Activated CD4-positive, alpha-beta T cell treated with anti-CD3 and anti-CD28 coated beads, Interleukin-2, amount 10 ng/mL, durations not matched to agents 24 days and 14 days (primary cell): ENCODE results near the gene RBMS1. TPM values are rescaled to one million over a fixed set of nuclear protein-coding genes. Genes with fewer than 3 reads are reported as not detected.

Experiments
- DNase-seq: peaks from one replicate; pipeline ENCODE4 v3.0.0; 2022
- H3K27ac Mint-ChIP-seq: one replicate; pipeline ENCODE4 v1.8.0; 2022; ENCODE audit warnings: mild to moderate bottlenecking, mixed read lengths
- H3K27me3 Mint-ChIP-seq: one replicate; pipeline ENCODE4 v1.8.0; 2022; ENCODE audit warnings: mixed read lengths
- H3K36me3 Mint-ChIP-seq: one replicate; pipeline ENCODE4 v1.8.0; 2022; ENCODE audit warnings: low read depth, mild to moderate bottlenecking, mixed read lengths
- H3K4me1 Mint-ChIP-seq: one replicate; pipeline ENCODE4 v1.8.0; 2021; ENCODE audit warnings: mixed read lengths
- H3K4me3 Mint-ChIP-seq: one replicate; pipeline ENCODE4 v1.8.0; 2022; ENCODE audit warnings: mild to moderate bottlenecking, moderate library complexity, mixed read lengths
- H3K9me3 Mint-ChIP-seq: one replicate; pipeline ENCODE4 v1.8.0; 2021; ENCODE audit warnings: mixed read lengths
- intact Hi-C: fragments of 100-400 bp; cut with micrococcal nuclease; formaldehyde crosslinking; loops from one replicate; pipeline ENCODE4 v1.15.1; 2023
- total RNA-seq: library from RNA; stranded (reverse); gene quantifications from 2 replicates; pipeline ENCODE4 v1.2.3, GENCODE V29; 2022

The RBMS1 gene
- total RNA-seq, 1 donor from 2014 or later, result 35.2 TPM

DNA sequence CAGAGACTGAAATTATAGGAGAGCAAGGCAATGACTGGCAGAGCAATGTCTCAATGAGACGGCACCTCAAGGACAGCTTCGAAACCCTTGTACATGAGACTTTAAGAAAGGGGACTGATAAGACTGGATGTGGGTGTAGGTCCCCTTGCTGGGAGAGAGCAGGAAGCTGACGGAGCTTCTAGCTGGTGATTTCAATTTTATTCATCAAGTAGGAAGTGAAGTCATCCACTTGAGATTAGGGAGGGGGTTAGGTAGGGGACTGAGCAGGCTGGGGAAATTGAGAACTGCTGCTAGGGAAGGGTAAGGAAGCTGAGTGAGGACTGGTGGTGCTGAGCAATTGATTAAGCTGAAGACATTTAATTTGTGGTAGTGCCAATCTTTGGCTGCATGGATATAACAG is 194.1 kb downstream of the RBMS1 start:
- H3K9me3 Mint-ChIP-seq, result no peaks in the 10 kb centered on the region
- no peaks in the 10 kb centered on the region for H3K27me3 Mint-ChIP-seq
- intact Hi-C loops, result loop anchor here (5.0 kb wide), 1 partner anchor 402 kb away; no protein-coding TSS in a partner anchor
- peak overlapping the region; percentile 45 for H3K27ac Mint-ChIP-seq
- DNase-seq, result no peak
- H3K4me1 Mint-ChIP-seq, result peaks cover 58% of the 10 kb centered on the region
- H3K4me3 Mint-ChIP-seq, result no peak overlapping the region
- peaks cover 68% of the 10 kb centered on the region for H3K36me3 Mint-ChIP-seq

DNA sequence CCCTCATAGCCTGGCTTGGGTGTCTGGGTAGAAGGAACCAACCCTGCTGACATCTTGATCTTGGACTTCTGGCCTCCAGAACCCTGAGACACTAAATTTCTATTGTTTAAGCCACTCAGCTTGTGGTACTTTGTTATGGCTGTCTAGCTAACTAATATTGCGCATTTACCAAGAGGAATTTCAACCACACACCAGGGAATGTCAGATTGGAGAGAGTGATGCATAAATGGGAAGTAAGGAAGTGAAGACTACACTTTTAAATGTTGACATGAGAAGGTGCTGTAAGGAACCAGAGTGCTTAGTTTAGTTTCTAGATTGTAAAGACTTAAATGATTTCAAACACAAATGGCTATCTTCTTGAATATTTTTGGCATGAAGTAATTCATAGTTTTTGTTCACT is 194.6 kb downstream of the RBMS1 start:
- H3K27me3 Mint-ChIP-seq, result no peaks in the 10 kb centered on the region
- intact Hi-C loops, result loop anchor here (5.0 kb wide), 1 partner anchor 402 kb away; no protein-coding TSS in a partner anchor
- H3K27ac Mint-ChIP-seq, result no peak overlapping the region
- peaks cover 62% of the 10 kb centered on the region for H3K4me1 Mint-ChIP-seq
- no peak for DNase-seq
- no peaks in the 10 kb centered on the region for H3K9me3 Mint-ChIP-seq
- H3K4me3 Mint-ChIP-seq, result no peak overlapping the region
- peaks cover 72% of the 10 kb centered on the region for H3K36me3 Mint-ChIP-seq

DNA sequence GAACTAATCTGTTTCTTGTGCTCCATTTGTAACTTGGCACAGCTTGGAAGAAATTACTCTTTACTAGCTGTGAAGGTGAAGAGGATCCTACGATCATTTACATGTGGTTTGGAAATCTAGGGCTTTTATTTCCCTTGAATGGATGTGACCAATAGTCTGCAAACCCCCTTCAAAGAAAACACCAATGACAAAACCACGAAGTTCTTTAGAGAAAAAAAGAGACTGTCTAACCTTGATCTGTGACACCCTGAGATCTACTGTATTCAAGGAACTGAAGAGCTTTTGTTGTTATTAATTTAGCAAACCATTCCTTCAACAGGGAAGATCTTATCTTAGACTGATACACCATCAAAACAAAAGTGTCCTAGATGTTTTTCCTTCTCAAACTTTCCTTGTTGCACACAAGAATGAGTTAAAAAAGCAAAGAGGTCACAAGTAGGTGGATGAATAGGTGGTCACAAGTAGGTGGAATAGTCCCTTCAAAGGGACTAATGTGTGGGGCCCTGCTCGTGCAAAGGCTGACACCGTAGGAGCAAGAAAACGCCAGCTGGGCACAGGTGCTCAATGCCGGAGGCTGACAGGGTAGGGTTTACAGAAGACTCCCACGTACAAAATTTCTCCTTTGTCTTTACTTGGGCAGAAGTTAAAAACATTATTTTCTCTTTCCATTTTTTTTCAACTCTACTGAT is 197.9 kb downstream of the RBMS1 start:
- Mint-ChIP-seq H3K4me1 (peaks cover 55% of the 10 kb centered on the region), H3K36me3 (peaks cover 72% of the 10 kb centered on the region), H3K27me3 (no peaks in the 10 kb centered on the region), H3K4me3 (no peak overlapping the region), H3K27ac (no peak overlapping the region), H3K9me3 (no peaks in the 10 kb centered on the region)
- DNase-seq, result no peak
- intact Hi-C loops, result loop anchor here (2.0 to 5.0 kb wide), 2 partner anchors 27 to 398 kb away; no protein-coding TSS in a partner anchor

DNA sequence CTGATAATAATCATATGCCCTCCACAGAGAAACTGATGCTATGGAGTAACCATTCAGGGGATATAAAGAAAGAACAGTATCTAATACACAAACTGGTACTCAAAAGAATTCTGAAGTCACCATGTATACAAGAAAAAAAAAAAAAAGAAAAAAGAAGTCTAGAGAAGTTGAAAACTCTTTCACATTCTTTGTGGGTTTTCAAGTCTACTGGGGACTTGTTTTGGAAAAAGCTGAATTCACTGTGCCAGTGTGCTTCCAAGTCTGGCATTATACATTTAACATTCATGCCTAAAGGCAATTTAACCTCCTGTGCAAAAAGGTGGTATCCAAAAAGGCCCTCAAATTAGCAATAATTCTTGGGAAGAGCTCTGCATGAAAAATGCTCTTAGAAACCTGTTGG is 198.7 kb downstream of the RBMS1 start:
- Mint-ChIP-seq H3K9me3 (no peaks in the 10 kb centered on the region), H3K4me3 (peak overlapping the region; percentile 17), H3K27ac (peak overlapping the region; percentile 2), H3K27me3 (no peaks in the 10 kb centered on the region), H3K36me3 (peaks cover 70% of the 10 kb centered on the region), H3K4me1 (peaks cover 51% of the 10 kb centered on the region)
- intact Hi-C loops, result loop anchor here (1.0 to 5.0 kb wide), 3 partner anchors 28 to 398 kb away; no protein-coding TSS in a partner anchor
- DNase-seq, result no peak

DNA sequence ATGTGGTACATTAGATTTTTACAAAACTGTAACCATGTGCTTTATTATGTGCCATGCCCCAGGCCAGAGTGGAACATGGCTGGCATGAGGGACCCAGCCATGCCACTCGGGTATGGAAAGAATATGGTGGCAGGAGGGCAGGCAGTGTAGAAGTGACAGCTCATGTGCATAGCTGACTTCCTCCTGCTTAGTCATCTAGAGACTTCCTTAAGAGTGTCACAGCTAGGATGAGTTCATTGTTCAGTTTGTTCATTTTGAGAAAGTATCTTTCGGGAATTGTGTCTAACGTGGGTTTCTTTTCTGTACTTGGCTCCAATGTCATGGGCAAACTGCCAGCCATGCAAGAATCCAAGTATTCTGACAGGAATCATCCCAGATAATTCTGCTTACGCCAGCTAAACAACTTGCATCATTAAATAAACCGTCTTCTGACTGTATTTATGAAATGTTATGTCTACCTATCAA is 199.2 kb downstream of the RBMS1 start:
- Mint-ChIP-seq H3K9me3 (no peaks in the 10 kb centered on the region), H3K4me1 (peaks cover 48% of the 10 kb centered on the region), H3K4me3 (peak overlapping the region; percentile 17), H3K27ac (peak overlapping the region; percentile 23), H3K36me3 (peaks cover 67% of the 10 kb centered on the region), H3K27me3 (no peaks in the 10 kb centered on the region)
- intact Hi-C loops, result loop anchor here (1.0 to 2.0 kb wide), 2 partner anchors 28 kb away; no protein-coding TSS in a partner anchor
- peak; percentile 66 for DNase-seq

DNA sequence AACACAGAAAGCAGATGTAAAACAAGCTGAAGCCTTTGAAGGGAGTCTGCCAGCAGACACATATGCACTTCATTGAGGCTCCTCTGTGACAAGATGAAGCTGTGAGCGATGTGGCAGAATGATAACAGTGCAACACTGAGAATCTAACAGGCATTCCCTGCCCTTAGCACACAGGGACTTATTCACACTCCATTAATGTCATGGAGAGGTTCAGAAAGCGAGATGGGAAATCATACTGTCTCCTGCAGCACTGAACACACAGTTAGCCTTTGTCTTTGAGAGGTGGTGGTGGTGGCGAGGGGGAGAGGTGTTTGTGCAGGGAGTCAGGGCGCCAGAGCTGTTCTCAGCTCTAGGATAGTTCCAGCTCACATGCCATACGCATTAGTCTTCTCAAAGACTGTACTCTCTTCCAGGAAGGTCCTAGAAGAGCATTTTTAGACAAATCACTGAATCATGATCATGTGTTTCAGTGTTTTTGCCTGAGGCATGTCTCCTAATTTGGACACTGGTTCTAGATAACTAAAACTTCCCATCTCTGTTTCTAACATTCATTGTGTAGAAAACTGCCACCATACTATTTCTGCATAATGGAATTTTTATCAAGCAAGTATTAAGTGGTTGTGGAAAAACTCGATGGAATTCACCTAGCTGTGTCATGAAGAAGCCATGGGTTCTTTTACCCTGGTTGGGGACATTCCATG is 200.1 kb downstream of the RBMS1 start:
- DNase-seq, result no peak
- intact Hi-C loops, result loop anchor here (1.0 to 2.0 kb wide), 2 partner anchors 27 to 29 kb away; no protein-coding TSS in a partner anchor
- H3K4me3 Mint-ChIP-seq, result no peak overlapping the region
- no peaks in the 10 kb centered on the region for H3K9me3 Mint-ChIP-seq
- no peaks in the 10 kb centered on the region for H3K27me3 Mint-ChIP-seq
- H3K36me3 Mint-ChIP-seq, result peaks cover 61% of the 10 kb centered on the region
- H3K27ac Mint-ChIP-seq, result no peak overlapping the region
- peaks cover 44% of the 10 kb centered on the region for H3K4me1 Mint-ChIP-seq

DNA sequence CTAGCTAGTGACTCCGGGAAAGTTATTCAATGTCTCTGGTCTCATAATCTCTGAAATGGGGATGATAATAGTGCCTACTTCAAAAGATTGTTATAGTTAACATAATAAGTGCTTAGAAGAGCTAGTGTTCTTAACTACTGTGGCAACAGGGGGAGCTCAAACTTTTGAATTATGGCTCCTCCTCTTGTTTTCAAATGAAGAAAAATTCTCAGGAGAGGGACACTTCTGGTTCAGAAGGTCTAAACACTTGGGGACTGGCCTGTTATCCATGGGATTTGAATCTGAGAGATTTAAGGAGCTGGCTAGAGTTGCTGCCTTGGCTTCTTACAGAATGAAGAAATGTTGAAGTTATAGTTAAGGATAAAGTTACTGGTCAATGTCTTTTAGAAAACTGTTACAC is 201.4 kb downstream of the RBMS1 start:
- H3K9me3 Mint-ChIP-seq, result no peaks in the 10 kb centered on the region
- peaks cover 37% of the 10 kb centered on the region for H3K4me1 Mint-ChIP-seq
- no peak for DNase-seq
- intact Hi-C loops, result no loop called here
- H3K4me3 Mint-ChIP-seq, result no peak overlapping the region
- H3K36me3 Mint-ChIP-seq, result peaks cover 53% of the 10 kb centered on the region
- no peaks in the 10 kb centered on the region for H3K27me3 Mint-ChIP-seq
- no peak overlapping the region for H3K27ac Mint-ChIP-seq

DNA sequence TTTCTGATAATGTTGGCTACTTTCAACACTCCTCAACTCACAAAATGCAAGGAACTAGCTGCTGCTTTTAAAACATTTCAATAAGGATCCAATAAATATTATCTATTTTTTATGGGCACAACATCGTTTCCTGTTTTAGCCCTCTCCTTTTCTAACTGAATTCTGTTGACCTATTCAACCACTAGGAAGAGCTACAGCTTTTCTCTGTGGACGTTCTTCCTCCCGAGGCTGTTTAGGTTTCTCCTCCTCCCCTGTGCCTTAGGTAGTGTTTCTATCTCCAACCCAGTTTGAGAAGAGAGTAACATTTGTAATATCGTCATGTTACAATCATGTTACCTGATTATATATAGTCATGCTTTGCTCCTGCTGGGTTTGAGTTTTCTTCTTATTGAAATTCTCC is 202.2 kb downstream of the RBMS1 start:
- Mint-ChIP-seq H3K27me3 (no peaks in the 10 kb centered on the region), H3K27ac (no peak overlapping the region), H3K4me1 (peaks cover 29% of the 10 kb centered on the region), H3K9me3 (no peaks in the 10 kb centered on the region), H3K4me3 (no peak overlapping the region), H3K36me3 (peaks cover 53% of the 10 kb centered on the region)
- no peak for DNase-seq
- intact Hi-C loops, result no loop called here

DNA sequence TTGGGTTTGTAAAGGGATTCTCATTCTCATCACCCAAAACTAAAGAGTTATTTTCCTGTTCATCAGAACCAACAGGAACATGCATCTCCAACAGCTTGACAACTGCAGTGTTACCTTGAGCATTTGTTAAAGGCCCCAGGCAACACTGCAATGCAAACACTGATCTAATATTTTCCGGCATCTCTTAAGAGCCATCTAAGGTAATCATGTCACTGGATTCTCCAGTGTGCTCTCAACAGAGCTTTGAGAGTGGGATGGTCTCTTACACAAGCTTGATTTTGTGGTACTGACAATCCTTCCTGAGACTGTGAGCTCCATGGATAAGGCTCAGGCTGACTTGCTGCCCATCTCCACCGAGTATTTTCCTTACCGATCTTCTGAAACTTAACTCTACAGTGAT is 203.0 kb downstream of the RBMS1 start:
- Mint-ChIP-seq H3K4me3 (no peak overlapping the region), H3K9me3 (no peaks in the 10 kb centered on the region), H3K27me3 (no peaks in the 10 kb centered on the region), H3K36me3 (peaks cover 49% of the 10 kb centered on the region), H3K4me1 (peaks cover 22% of the 10 kb centered on the region), H3K27ac (no peak overlapping the region)
- intact Hi-C loops, result no loop called here
- no peak for DNase-seq

DNA sequence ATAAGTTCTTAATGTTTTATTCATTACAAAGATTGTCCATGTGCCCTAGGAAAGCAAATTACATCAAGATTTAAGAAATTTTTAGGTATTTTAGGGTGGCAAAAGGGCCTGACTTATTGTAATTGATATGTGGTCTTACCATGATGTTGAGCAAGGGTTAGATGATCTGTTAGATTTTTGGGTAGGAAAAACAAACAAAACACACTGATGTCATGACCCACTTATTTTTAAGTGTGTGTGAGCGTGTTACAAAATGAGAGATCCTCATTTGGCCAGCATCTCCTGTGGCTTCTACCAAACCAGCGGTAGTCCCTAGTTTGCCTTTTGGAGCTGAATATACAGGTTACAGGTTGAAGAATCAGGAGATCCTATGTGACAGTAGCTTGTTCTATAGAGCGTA is 203.8 kb downstream of the RBMS1 start:
- Mint-ChIP-seq H3K9me3 (no peaks in the 10 kb centered on the region), H3K27ac (no peak overlapping the region), H3K4me3 (no peak overlapping the region), H3K4me1 (peaks cover 16% of the 10 kb centered on the region), H3K36me3 (peaks cover 47% of the 10 kb centered on the region), H3K27me3 (no peaks in the 10 kb centered on the region)
- DNase-seq, result no peak
- intact Hi-C loops, result no loop called here

DNA sequence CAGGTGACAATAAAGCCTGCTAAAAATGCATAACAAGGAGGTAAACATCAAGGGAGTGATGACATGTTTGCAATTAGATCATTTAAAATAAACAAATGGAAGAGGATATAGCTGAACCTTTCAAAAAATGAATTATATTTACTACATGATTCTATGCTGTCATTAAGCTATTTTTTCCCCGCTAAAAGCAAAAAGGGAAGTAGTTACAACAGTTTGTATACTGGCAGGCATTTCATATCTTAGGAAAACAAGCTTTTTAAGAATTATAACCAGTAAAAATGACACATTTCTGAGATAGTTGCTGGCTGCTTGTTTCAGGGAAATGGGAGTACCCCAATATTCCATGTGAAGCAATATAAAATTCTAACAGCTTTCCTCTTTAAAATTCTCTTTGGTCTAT is 204.5 kb downstream of the RBMS1 start:
- DNase-seq, result no peak
- Mint-ChIP-seq H3K4me3 (no peak overlapping the region), H3K36me3 (peaks cover 47% of the 10 kb centered on the region), H3K4me1 (peaks cover 9% of the 10 kb centered on the region), H3K27ac (no peak overlapping the region), H3K27me3 (no peaks in the 10 kb centered on the region), H3K9me3 (no peaks in the 10 kb centered on the region)
- intact Hi-C loops, result no loop called here

DNA sequence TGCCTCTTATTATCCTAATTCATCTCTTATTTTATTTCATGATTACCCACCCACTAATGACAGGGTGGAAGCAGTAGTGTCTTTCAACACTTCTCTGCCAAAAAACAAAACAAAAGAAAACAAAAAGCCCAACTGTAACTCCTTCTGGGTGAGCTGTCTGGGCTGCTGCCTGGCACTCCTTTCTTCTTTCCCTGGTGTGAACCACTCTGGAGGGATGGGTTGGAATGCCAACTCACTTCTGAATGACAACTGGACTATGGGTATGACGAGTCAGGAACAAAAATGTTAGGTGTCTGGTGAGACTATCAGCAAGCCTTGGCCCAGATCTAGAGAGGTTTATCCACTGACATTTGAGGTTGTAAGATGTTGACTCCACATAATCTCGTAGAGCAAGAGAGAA is 205.3 kb downstream of the RBMS1 start:
- DNase-seq, result no peak
- Mint-ChIP-seq H3K27me3 (no peaks in the 10 kb centered on the region), H3K4me3 (no peak overlapping the region), H3K27ac (no peak overlapping the region), H3K4me1 (peaks cover 8% of the 10 kb centered on the region), H3K9me3 (no peaks in the 10 kb centered on the region), H3K36me3 (peaks cover 47% of the 10 kb centered on the region)
- intact Hi-C loops, result no loop called here

DNA sequence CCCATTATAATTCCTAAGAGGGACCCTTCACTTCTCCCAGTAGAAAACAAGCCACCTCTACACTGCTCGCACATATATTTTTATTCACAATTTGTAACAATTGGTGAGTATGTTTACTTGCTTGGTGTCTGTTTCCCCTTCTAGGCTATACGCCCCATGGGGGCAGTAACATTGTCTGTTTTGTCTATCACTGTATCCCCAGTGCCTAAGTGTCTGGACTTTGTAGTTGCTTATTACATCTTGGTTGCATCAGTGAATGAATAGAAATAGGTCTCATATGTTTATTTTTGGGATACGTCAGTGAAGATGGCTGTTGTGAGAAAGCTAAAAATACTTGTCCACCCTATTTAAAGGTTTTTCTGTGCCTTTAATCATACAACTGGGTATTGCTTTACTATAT is 206.1 kb downstream of the RBMS1 start:
- H3K27ac Mint-ChIP-seq, result no peak overlapping the region
- H3K27me3 Mint-ChIP-seq, result no peaks in the 10 kb centered on the region
- H3K9me3 Mint-ChIP-seq, result no peaks in the 10 kb centered on the region
- DNase-seq, result no peak
- H3K36me3 Mint-ChIP-seq, result peaks cover 45% of the 10 kb centered on the region
- peaks cover 9% of the 10 kb centered on the region for H3K4me1 Mint-ChIP-seq
- no peak overlapping the region for H3K4me3 Mint-ChIP-seq
- intact Hi-C loops, result no loop called here

DNA sequence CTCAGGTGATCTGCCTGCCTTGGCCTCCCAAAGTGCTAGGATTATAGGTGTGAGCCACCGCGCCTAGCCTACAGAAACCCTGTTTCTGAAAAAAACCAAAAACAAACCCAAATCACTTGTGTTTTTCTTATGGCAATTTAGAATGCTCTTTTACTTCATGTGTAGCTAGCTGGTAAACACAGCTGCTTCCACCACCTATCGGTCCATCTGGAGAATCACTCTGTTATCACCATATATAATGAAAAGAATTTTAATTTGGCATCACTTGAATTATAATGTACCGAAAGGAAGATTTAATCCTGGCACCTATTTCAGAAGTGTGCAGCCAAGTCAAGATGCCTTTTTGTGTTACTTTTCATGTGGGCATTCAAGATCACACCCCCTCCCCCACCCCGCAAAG is 207.1 kb downstream of the RBMS1 start:
- Mint-ChIP-seq H3K9me3 (no peaks in the 10 kb centered on the region), H3K27me3 (no peaks in the 10 kb centered on the region), H3K4me1 (peaks cover 7% of the 10 kb centered on the region), H3K4me3 (no peak overlapping the region), H3K36me3 (peaks cover 42% of the 10 kb centered on the region), H3K27ac (no peak overlapping the region)
- intact Hi-C loops, result no loop called here
- no peak for DNase-seq
